ENCODE results near the gene SIK3. TPM values are rescaled to one million over a fixed set of nuclear protein-coding genes. Genes with fewer than 3 reads are reported as not detected.

Gene SIK3
- polyA plus RNA-seq, 1 of the 3 experiments (the other 2 are of a cell fraction): 5.1 TPM

GRCh38 chr11:116819049-116819448, 279.2 kb downstream of the SIK3 start:
- DNase-seq: no peak
- ChIA-PET POLR2A (no interaction called here), CTCF (interaction anchor here (0.5 to 2.0 kb wide), 4 partner anchors 23 to 1408 kb away, joined by 3 to 6 read pairs (median 4); partner anchors contain the start of gene APOA5)
- WGBS (ENCODE audit: low lambda C conversion rate): 81% methylated on average over 9 of the region's 9 CpGs
- no peaks in the 10 kb centered on the region for H3K9me2 ChIP-seq
- H3F3A ChIP-seq (replicated peaks; ENCODE audit: insufficient read depth): no peaks in the 10 kb centered on the region
- H3K36me3 ChIP-seq (replicated peaks in 1 of 2; ENCODE audit: control insufficient read depth in 1 of 2, insufficient read depth in 2 of 2, low read length in 1 of 2): no peaks in the 10 kb centered on the region
- no peak for TF ChIP-seq GABPA (IDR thresholded peaks at IDR 0.05; ENCODE audit: low read depth)
- TF ChIP-seq IRF3 (IDR thresholded peaks at IDR 0.05; ENCODE audit: low read depth, low read length): no peak
- TF ChIP-seq POLR2AphosphoS5 (IDR thresholded peaks at IDR 0.05; ENCODE audit: low read depth, low read length): no peak
- TF ChIP-seq GATA2 (CRISPR knock-in tag; IDR thresholded peaks at IDR 0.05): no peak
- no peak for TF ChIP-seq SMC3 (IDR thresholded peaks at IDR 0.05; ENCODE audit: low read depth, low read length)
- no peak for TF ChIP-seq YY1 (IDR thresholded peaks at IDR 0.05; ENCODE audit: low read depth)
- TF ChIP-seq ZBTB33 (IDR thresholded peaks at IDR 0.05; ENCODE audit: borderline replicate concordance, low read depth): no peak
- TF ChIP-seq, protein P1, sequence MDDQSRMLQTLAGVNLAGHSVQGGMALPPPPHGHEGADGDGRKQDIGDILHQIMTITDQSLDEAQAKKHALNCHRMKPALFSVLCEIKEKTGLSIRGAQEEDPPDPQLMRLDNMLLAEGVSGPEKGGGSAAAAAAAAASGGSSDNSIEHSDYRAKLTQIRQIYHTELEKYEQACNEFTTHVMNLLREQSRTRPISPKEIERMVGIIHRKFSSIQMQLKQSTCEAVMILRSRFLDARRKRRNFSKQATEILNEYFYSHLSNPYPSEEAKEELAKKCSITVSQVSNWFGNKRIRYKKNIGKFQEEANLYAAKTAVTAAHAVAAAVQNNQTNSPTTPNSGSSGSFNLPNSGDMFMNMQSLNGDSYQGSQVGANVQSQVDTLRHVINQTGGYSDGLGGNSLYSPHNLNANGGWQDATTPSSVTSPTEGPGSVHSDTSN (IDR thresholded peaks at IDR 0.05): no peak
- TF ChIP-seq, protein P2, sequence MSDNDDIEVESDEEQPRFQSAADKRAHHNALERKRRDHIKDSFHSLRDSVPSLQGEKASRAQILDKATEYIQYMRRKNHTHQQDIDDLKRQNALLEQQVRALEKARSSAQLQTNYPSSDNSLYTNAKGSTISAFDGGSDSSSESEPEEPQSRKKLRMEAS (IDR thresholded peaks at IDR 0.05; ENCODE audit: low read depth): no peak
- TF ChIP-seq NRF1 (IDR thresholded peaks at IDR 0.05; ENCODE audit: low read depth, low read length): no peak
- TF ChIP-seq TEAD4 (IDR thresholded peaks at IDR 0.05; ENCODE audit: borderline replicate concordance, insufficient read depth): no peak
- TF ChIP-seq FOXJ3 (CRISPR knock-in tag; IDR thresholded peaks at IDR 0.05): no peak
- no peak for TF ChIP-seq TAF1 (IDR thresholded peaks at IDR 0.05; ENCODE audit: borderline replicate concordance, low read depth, low read length)
- no peak for TF ChIP-seq RFX5 (IDR thresholded peaks at IDR 0.05; ENCODE audit: low read length)
- TF ChIP-seq USF1 (IDR thresholded peaks at IDR 0.05; ENCODE audit: borderline replicate concordance, low read depth): no peak
- no peak for TF ChIP-seq FOSL2 (IDR thresholded peaks at IDR 0.05; ENCODE audit: borderline replicate concordance, low read depth)
- no peak for TF ChIP-seq TCF12 (IDR thresholded peaks at IDR 0.05)
- no peak for TF ChIP-seq MXI1 (IDR thresholded peaks at IDR 0.05; ENCODE audit: low read depth, low read length)
- TF ChIP-seq JUND (IDR thresholded peaks at IDR 0.05): no peak
- no peak for TF ChIP-seq EZH2phosphoT487 (IDR thresholded peaks at IDR 0.05; ENCODE audit: borderline replicate concordance, low read depth)
- H4K20me1 ChIP-seq (ENCODE audit: insufficient read depth): no peaks in the 10 kb centered on the region
- H3K27me3 ChIP-seq (ENCODE audit: insufficient read depth): no peaks in the 10 kb centered on the region
- H3K4me3 ChIP-seq (ENCODE audit: low read depth in 2 of 2, low read length in 1 of 2): no peak overlapping the region
- H3K9ac ChIP-seq: no peak overlapping the region
- H2AFZ ChIP-seq (ENCODE audit: low read depth): no peak overlapping the region
- no peak overlapping the region for H3K27ac ChIP-seq (ENCODE audit: low read depth in 2 of 2, low read length in 1 of 2)
- H3K4me1 ChIP-seq (ENCODE audit: control insufficient read depth in 1 of 2, insufficient read depth in 2 of 2, low read depth in 1 of 2, low read length in 1 of 2): no peaks in the 10 kb centered on the region
- no peaks in the 10 kb centered on the region for H3K79me2 ChIP-seq (ENCODE audit: insufficient read depth)
- H3K4me2 ChIP-seq: no peak overlapping the region
- no peaks in the 10 kb centered on the region for H3K9me3 ChIP-seq
